Measurements from ENCODE around the gene ARHGAP6. TPM values are rescaled to one million over a fixed set of nuclear protein-coding genes. Genes with fewer than 3 reads are reported as not detected.

The ARHGAP6 gene
- total RNA-seq, 4 donors from 2014 or later: 17.2 to 47.0 (median 21.6) TPM

GRCh38 chrX:11564546-11564945 is 101.2 kb downstream of the ARHGAP6 start:
- no peaks in the 10 kb centered on the region for H3K27me3 ChIP-seq
- H3K36me3 ChIP-seq: no peaks in the 10 kb centered on the region
- H3K4me1 ChIP-seq: no peaks in the 10 kb centered on the region
- peak overlapping the region in 1 of 2 donors; percentile 33 for H3K27ac ChIP-seq
- H3K4me3 ChIP-seq: no peak overlapping the region
- no peak for DNase-seq
- H3K9me3 ChIP-seq: no peaks in the 10 kb centered on the region
- TF ChIP-seq CTCF (IDR thresholded peaks at IDR 0.05) (no peak), POLR2A (IDR thresholded peaks at IDR 0.05) (no peak)
- intact Hi-C loops (cut with DNase I; ENCODE audit: low total_unique reads): no loop called here

GRCh38 chrX:11562570-11562969 is 103.2 kb downstream of the ARHGAP6 start:
- no peaks in the 10 kb centered on the region for H3K9me3 ChIP-seq
- H3K27me3 ChIP-seq: no peaks in the 10 kb centered on the region
- no peak for DNase-seq
- H3K36me3 ChIP-seq: no peaks in the 10 kb centered on the region
- no peak overlapping the region for H3K4me3 ChIP-seq
- intact Hi-C loops (cut with DNase I; ENCODE audit: low total_unique reads): no loop called here
- no peaks in the 10 kb centered on the region for H3K4me1 ChIP-seq
- H3K27ac ChIP-seq: no peak overlapping the region
- no peak for TF ChIP-seq CTCF (IDR thresholded peaks at IDR 0.05)
- TF ChIP-seq POLR2A (IDR thresholded peaks at IDR 0.05): no peak

- Histone ChIP-seq H3K27ac (no peak overlapping the region), H3K4me3 (no peak overlapping the region), H3K4me1 (no peaks in the 10 kb centered on the region), H3K9me3 (no peaks in the 10 kb centered on the region), H3K36me3 (no peaks in the 10 kb centered on the region), H3K27me3 (no peaks in the 10 kb centered on the region)
- TF ChIP-seq POLR2A (IDR thresholded peaks at IDR 0.05): no peak
- no peak for TF ChIP-seq CTCF (IDR thresholded peaks at IDR 0.05)
- intact Hi-C loops (cut with DNase I; ENCODE audit: low total_unique reads): no loop called here
- DNase-seq: no peak
Observed at GRCh38 chrX:11558972-11559371, 106.7 kb downstream of the ARHGAP6 start.

- no peaks in the 10 kb centered on the region for H3K27me3 ChIP-seq
- H3K4me1 ChIP-seq: no peaks in the 10 kb centered on the region
- H3K4me3 ChIP-seq: no peak overlapping the region
- TF ChIP-seq CTCF (IDR thresholded peaks at IDR 0.05) (no peak), POLR2A (IDR thresholded peaks at IDR 0.05) (no peak)
- H3K27ac ChIP-seq: no peak overlapping the region
- no peak for DNase-seq
- H3K36me3 ChIP-seq: no peaks in the 10 kb centered on the region
- no peaks in the 10 kb centered on the region for H3K9me3 ChIP-seq
- intact Hi-C loops (cut with DNase I; ENCODE audit: low total_unique reads): no loop called here
Observed at GRCh38 chrX:11557120-11557519, 108.6 kb downstream of the ARHGAP6 start.

GRCh38 chrX:11555759-11556158 is 110.0 kb downstream of the ARHGAP6 start:
- TF ChIP-seq CTCF (IDR thresholded peaks at IDR 0.05) (no peak), POLR2A (IDR thresholded peaks at IDR 0.05) (no peak)
- Histone ChIP-seq H3K36me3 (no peaks in the 10 kb centered on the region), H3K4me1 (no peaks in the 10 kb centered on the region), H3K27me3 (no peaks in the 10 kb centered on the region), H3K4me3 (no peak overlapping the region), H3K27ac (no peak overlapping the region), H3K9me3 (no peaks in the 10 kb centered on the region)
- DNase-seq: no peak
- intact Hi-C loops (cut with DNase I; ENCODE audit: low total_unique reads): no loop called here

Measured in uterus (tissue), 4 donors.